Cardiac fibroblast (primary cell): ENCODE results near the gene RASA1.

Experiments used
- DNase-seq, 2 donors: peaks; one replicate each; pipeline versions ENCODE4 v3.0.0 to v3.0.0-alpha.2; 2010; ENCODE audit warnings: low read depth in 2 of 2
- H3K4me3 ChIP-seq, 2 donors: replicated peaks in 1 of 2; 1 replicate in 1 of 2; 2 replicates in 1 of 2; pipeline ENCODE4 v1.5.1; 2011; ENCODE audit warnings: low read depth in 2 of 2, low read length in 2 of 2, mild to moderate bottlenecking in 2 of 2, moderate library complexity in 1 of 2
- CTCF ChIP-seq: IDR thresholded peaks from one replicate; pipeline ENCODE4 v1.5.1; 2011; ENCODE audit warnings: low read depth, mild to moderate bottlenecking, low read length, inconsistent platforms

RASA1 gene

GRCh38 chr5:87404359-87404758 is 136.7 kb downstream of the RASA1 start:
- TF ChIP-seq CTCF = no peak
- H3K4me3 ChIP-seq = no peak overlapping the region
- no peak for DNase-seq

- H3K4me3 ChIP-seq = no peak overlapping the region
- peak in 1 of 2 donors; percentile 24 for DNase-seq
- TF ChIP-seq CTCF = no peak
Measured at GRCh38 chr5:87405472-87406155, 137.9 kb downstream of the RASA1 start.

- no peak for TF ChIP-seq CTCF
- H3K4me3 ChIP-seq = no peak overlapping the region
- DNase-seq = no peak
Measured at GRCh38 chr5:87408204-87408603, 140.5 kb downstream of the RASA1 start.

- peak; percentile 79 to 86 for DNase-seq
- no peak for TF ChIP-seq CTCF
- H3K4me3 ChIP-seq = peak overlapping the region in 1 of 2 donors; percentile 87
Measured at GRCh38 chr5:87410931-87411330, 143.2 kb downstream of the RASA1 start.

- peak in 1 of 2 donors; percentile 32 for DNase-seq
- H3K4me3 ChIP-seq = peak overlapping the region; percentile 87 to 96
- no peak for TF ChIP-seq CTCF
Measured at GRCh38 chr5:87411586-87411972, 143.9 kb downstream of the RASA1 start.

- TF ChIP-seq CTCF = no peak
- H3K4me3 ChIP-seq = peak overlapping the region; percentile 87 to 96
- DNase-seq = peak; percentile 44 to 68
Measured at GRCh38 chr5:87411973-87412629, 144.4 kb downstream of the RASA1 start.
